Measurements from ENCODE around the gene FZD4.
"Not testable (repeated sequence)": the region's sequence is repeated elsewhere in the genome, so short reads cannot be mapped to it uniquely, and the experiment has no call there.

FZD4 gene

DNA sequence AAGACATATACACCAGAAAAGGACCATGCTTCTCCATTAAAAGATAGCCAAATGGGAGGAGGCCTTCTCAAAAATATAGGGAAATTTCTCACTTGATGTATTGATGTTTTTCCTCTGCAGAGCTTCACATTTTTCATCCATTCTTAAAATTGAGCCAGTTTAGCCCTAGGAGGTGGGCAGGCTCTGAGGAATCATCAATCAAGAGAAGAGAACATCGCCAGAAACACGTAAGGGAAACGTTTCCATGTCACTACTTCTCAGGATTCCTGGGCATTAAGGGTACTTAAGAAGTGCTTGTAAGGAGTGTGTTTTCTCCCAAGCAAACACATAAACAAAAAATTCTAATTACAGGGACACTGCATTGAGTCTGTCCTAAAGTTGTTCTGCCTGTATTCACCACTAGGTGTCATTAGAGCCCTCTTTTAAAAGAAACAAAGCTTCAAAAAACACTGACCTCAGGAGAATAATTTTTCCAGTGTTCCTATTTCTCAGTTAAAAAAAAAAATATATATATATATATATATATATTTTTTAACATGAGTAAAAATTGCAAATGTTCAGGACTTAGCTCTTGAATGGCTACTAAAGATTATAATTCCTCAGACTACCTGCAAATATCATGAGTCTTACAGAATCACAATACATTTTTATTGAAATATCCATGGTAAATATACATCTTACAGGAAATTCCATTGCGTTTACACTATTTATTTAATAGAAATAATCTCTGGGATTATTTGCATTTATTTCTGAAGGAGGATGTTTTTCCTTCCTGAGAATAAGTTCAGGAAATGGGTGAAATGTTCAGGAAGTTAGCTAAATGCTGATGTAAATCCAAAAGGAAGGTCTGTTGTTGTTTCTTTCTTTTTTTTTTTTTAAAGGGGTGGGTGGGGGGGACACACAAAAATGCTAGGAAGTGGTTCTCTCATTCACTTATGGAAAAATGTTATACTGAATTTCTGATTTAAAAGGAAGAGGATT, 16.0 kb downstream of the FZD4 start:
- no peak for DNase-seq (ENCODE audit: low read depth in 2 of 3, low spot score in 2 of 3)

DNA sequence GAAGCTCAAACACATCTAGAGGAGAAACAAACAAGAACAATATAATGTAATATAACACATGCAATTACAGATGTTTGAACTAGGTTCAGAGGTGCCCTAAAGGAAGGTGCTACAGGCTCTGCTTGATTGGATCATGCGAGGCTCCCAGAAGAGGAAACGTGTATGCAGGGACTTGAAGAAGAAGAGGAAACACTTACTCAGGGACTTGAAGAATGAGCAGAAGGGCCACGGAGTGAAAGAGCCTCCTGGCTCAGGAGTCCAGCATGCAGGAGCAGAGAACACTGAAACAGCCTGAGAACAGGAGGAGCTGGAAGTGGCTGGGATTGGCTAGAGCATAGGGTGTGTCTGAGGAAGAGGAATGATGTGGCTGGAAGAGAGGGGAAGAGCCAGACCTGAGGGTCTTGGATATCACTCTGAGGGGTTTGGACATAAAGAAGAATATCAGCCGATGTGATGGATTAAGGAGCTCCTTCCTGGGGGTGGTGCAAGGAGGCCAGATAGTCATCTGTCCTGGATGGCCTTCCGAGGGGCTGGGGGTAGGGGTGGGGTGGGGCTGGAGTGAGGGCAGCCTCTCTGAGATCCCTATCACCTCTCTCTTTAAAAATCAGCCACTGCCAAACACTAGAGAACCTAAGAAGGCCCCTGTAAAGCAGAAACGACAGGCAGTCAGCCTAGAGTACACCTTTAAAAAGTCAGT, 16.8 kb downstream of the FZD4 start:
- no peak for DNase-seq (ENCODE audit: low read depth in 2 of 3, low spot score in 2 of 3)

DNA sequence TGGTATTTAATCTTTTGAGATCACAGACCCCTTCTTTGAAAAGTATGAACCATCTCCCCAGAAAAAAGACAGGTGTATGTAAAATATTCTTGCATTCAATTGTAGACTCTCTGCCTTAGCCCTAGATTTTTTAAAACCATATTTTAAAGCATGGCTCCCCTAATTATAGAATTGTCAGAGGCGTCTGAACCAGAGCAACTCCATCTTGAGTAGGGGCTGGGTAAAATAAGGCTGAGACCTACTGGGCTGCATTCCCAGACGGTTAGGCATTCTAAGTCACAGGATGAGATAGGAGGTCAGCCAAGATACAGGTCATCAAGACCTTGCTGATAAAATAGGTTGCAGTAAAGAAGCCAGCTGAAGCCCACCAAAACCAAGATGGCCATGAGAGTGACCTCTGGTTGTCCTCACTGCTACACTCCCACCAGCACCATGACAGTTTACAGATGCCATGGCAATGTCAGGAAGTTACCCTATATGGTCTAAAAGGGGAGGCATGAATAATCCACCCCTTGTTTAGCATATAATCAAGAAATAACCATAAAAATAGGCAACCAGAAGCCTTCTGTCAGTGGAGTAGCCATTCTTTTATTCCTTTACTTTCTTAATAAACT, 17.9 kb downstream of the FZD4 start:
- DNase-seq (ENCODE audit: low read depth in 2 of 3, low spot score in 2 of 3), result not testable (repeated sequence)

DNA sequence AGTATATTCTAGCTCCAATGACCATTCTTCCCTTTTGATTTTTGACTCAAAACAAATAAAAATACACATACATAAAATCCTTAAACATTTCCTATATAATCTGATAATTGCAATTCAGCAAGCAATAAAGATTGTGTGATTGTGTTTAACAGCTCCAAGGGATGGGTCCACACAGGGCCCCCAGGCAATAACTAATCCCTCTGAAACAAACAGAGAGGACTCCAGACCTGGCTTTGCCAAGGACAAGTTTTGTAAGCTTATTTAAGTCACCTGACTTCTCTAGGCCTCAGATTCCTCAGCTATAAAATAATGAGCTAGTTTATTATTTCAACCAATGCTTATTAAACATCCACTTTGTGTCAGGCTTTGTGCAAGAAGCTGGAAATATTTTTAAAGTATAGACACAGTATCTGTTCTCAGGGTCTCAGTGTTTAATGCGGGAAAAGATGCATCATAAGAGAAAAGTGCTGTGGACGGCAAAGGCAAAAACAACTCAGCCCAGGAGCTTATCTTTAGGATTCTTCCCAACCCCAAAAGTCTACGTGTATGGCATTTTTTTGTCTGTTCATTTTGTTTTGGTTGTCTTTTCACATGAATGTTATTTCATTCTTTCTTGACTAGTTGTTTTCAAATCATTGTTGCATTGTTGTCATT, 20.1 kb downstream of the FZD4 start:
- DNase-seq (ENCODE audit: low read depth in 2 of 3, low spot score in 2 of 3), result no peak

DNA sequence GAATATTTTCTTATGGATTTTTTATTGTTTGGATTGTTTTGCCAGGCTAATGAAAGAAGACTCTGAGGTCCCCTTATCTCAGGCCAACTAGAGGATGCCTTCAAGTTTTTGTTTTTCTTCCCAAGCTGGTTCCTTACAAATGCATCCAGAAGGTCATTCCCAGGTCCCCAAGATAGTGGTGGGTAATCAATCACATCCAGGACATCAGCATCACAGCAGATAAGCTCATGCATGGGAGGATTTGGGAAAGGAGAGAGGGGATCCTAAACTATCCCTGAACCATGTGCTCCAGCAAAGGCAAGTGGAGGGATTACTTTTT, 20.7 kb downstream of the FZD4 start:
- DNase-seq (ENCODE audit: low read depth in 2 of 3, low spot score in 2 of 3), result no peak

DNA sequence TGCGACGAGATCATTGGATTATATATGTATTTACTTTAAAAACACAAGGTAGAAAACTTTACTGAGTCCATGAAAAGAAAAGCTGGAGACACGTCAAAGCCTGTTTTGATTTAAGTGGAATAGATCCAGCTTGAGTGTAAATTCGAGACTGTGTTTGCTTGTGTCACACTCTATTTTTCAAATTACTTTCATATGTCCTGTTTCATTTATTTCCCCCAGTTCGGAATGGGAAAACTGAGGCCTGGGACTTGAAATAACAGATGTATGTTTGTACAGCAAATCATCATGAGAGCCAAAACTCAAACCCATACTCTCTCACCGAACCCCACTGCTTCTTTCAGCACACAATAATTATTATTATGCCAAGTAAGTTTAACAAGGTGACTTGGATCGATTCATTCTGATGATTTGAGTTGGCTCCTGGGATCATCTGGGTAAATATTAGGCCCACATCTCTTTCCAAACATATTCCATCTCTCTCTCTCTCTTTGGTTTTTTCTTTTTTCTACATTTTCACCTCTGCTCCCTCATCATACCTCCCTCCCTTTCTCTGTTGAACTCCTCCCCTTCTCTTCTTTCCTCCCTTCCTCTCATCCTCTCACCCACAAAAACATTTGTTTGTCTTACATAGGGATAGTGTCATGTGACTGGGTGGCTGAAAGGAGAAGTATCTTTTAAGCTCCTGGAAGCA, 21.2 kb downstream of the FZD4 start:
- no peak for DNase-seq (ENCODE audit: low read depth in 2 of 3, low spot score in 2 of 3)

DNA sequence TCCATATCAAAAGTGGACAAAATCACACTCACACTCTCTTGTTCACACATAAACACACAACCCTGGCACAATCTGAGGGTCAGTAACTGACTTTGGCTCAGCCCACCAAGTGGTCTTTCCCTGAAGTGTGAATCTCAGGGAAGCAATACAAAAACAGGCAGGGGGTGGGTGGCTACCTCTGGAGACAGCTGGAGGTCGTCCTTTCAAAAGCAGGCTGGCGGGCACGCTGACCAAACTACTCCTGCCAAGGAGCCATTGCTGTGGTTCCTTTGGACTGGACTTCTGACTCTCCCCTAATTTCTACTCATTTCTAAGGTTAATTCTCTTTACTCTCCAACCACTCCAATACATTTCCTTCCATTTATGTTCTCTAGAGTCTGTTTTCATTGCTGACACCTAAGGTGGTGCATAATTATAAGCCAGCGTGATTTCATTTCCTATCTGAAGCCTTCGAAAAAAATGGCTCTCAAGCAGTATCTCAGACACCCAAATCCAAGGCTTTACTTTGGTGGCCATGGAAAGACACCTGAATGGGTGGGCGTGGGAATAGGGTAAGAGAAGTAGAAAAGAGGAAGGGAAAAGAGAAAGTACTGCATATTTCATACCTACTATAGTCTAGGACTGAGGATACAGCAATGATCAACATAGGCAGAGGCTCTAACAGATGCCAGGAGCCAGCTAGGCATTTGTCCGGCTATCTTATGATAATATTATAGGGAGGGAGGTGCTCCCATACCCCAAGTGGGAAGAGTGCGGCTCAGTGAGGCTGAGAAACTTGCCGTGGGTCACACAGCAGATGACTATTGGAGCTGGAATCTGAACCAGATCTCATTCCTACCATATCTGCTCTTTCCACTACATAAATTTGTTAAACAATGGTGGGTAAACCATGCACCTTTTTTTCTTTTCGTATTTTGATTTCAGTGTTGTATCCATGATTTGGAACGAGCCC, 22.0 kb downstream of the FZD4 start:
- DNase-seq (ENCODE audit: low read depth in 2 of 3, low spot score in 2 of 3), result no peak

DNA sequence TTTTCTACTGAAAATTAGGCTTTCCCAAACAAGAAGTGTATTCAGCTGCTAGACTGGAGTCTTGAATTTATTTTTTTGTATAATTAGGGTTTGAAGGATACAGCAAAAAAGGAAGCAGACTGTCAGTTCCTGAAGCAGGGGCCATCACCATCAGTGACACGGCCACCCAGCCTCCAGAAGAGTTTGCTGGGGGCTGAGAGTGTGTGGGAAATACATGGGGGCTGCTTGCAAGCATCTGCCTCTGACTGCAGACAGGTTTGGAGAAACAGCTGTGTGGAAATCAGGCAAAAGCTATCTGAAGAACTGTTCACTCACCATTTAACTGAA, 23.0 kb downstream of the FZD4 start:
- DNase-seq (ENCODE audit: low read depth in 2 of 3, low spot score in 2 of 3), result no peak

DNA sequence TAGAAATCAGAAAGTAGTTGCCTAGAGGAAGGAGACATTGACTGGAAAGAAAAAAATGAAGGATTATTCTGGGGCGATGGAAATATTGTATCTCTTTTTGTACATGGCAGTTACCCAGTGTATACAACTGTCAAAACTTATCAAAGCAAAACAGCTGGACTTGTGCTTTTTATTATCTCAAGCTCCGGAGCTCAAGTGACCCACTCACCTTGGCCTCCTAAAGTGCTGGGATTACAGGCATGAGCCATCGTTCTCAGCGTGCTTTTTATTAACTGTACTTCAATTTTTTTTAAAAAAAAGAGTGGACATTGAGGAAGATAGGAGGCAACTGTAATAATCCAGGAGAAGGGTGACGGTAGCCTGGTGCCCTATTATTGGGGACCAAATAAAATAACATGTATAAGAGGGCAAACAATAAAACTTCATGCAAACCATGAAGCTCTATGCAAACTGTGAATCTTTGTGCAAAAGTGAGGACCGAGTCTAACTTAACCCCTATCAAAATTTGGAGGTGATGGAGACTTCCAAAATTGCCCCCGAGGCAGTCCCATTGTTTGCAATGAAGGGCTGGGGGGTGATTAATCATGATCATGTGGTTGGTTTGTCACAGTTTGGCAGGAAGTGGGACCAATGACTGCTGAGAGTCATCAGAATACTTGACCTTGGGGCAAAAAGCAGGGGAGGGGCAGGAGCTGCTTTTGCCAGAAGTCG, 23.5 kb downstream of the FZD4 start:
- DNase-seq (ENCODE audit: low read depth in 2 of 3, low spot score in 2 of 3), result no peak

DNA sequence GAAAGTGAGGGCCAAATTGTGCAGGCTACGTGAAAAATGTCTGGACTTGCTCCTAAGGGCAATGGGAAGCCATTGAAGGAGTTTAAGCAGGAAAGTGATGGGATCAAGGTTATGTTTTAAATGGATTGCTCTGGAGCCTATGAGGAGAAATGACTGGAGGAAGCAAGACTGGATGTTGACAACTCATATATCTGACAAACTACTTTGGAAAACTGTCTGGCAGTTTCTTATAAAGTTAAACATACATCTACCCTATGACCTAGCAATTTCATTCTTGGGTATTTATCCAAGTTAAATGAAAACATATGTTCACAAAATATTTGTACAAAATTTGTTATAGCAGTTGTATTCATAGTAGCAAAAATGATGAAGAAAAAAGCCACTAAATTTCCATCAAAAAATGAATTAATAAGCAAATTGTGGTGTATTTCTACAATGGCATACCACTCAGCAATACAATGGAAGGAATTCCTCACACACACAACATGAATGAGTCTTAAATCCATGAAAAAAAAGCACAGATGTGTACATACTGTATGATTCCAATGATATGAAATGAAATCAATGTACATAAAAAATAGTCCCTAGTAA, 24.1 kb downstream of the FZD4 start:
- DNase-seq (ENCODE audit: low read depth in 2 of 3, low spot score in 2 of 3), result no peak

DNA sequence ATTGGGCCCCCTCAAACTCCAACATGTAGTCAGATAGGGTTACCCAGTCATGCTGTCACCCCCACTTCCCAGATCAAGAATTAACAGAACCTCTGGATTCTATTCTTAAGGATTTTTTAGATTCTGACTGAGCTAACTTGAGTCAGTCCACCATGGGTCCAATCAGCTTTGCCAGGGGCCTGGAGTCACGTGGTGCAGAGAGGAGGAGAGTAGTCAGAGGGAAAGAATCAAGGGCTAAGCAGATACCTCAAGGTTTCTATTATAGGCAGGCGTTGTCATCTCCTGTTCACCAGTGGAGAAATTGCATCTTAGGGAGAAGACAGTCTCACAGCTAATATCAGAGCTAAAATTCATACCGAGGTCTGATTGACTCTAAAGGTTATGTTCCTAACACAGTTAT, 28.2 kb downstream of the FZD4 start:
- no peak for DNase-seq (ENCODE audit: low read depth in 2 of 3, low spot score in 2 of 3)

DNA sequence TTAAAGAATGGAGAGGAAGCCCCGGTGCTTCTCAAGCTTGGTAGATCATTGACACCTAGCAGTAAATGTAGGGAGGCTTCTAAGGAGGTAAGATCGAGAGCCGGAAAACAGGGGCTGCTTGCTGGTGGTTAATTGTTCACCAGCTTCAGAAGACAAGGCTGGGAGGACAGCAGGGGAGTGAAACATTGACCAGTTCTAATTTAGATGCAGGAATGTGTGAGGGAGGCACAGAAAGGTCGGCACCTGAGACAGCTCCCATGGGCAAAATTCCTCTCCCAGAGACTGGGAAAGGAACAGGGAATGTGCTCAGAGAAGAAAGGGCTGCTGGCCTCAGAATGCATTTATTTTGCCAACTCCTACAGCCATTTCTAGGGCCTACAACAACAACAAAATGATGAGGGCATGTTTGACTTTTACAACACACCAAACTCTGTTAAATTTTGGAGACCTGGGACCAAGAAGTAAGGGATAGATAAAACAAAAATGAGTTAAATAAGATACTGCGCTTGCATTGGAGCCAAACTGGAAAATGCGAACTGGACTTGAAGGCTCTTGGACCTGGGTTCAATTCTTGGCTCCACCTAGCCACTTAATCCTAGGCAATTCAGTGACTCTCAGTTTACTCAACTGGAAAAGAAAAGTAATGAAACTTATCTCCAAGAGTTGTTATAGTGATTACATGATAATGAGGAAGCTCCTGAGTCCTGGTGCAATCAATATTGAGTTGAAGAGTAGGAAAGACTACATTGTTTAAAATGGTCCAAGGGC, 31.0 kb downstream of the FZD4 start:
- DNase-seq (ENCODE audit: low read depth in 2 of 3, low spot score in 2 of 3), result no peak

DNA sequence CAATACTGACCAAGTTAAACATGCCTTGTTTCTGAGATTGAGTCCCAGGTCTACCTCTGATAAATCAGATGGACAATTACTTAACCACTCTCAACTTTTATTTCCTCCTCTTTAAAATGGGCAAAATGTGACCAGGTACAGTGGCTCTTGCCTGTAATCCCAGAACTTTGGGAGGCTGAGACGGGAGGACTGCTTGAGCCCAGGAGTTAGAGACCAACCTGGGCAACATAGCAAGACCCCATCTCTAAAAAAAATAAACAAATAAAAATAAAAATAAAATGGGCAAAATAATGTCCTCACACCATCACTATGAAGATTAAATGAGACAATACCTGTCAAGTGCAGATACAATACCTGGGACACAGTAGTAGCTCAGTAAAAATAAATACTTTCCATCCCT, 33.0 kb downstream of the FZD4 start:
- no peak for DNase-seq (ENCODE audit: low read depth in 2 of 3, low spot score in 2 of 3)

DNA sequence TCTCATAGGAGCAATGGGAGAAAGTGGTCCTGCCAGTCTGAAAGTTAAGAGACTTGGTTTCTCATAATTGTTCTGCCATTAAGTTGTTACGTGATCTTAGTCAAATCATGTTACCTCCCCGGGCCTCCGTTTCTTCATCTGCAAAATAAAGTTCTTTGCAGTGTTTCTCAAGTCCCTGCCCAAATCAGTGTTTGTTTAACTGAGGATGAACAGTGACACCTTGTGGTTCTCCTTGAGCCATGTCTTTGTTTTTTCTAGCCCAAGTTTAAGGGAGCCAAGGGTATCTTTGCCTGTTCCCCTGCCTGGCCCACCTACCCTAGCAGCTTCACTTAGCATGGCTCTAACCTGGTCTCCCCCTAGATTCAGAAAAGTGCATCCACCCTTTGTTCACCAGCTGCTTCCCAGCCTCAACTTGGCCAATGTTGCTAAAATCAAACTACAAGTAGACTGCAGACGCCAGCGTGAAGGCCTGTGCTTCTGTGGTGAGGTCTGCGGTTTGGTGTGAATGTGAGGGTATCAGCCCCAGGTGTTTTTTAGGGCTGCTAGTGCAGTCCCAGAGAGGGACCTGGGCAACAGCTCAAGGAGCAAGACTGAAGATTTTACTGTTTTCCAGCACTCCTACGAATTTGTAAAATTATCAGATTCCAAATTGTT, 35.5 kb downstream of the FZD4 start:
- DNase-seq (ENCODE audit: low read depth in 2 of 3, low spot score in 2 of 3), result no peak

DNA sequence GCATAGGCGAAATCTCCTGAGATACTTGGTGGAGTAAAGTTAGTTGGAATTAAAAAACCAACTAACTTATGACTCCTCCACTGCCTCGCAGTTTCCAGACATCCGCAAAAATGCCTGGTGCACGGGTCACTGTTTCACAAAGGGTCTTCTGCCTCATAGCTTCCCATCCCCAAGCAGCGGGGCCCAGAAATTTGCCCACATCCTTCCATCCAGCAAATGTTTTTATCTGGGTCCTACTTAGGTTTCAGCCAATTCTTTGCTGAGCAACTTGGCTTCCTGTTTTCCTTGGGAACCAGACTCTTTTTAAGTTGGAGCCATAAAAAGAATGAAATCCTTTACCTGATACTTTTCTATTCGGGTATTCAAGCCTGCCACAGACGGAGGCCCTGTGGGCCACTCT, 36.2 kb downstream of the FZD4 start:
- no peak for DNase-seq (ENCODE audit: low read depth in 2 of 3, low spot score in 2 of 3)

DNA sequence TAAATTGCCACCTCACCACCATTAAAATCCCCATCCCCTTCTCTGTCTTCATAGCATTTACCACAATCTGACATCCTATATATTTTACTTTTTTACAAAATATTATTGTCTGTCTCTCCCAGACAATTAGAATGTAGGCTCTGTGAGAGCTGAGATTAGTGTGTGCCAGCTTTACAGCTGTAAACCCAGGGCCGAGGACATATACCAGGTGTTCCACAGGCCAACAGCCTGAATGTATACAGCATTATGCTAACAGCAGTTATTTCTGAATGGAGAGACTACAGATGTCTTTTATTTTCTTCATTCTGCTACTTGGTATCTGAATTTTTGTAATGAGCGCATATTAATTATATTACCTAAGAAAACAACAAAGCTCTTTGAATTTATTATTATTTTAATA, 36.7 kb downstream of the FZD4 start:
- no peak for DNase-seq (ENCODE audit: low read depth in 2 of 3, low spot score in 2 of 3)

DNA sequence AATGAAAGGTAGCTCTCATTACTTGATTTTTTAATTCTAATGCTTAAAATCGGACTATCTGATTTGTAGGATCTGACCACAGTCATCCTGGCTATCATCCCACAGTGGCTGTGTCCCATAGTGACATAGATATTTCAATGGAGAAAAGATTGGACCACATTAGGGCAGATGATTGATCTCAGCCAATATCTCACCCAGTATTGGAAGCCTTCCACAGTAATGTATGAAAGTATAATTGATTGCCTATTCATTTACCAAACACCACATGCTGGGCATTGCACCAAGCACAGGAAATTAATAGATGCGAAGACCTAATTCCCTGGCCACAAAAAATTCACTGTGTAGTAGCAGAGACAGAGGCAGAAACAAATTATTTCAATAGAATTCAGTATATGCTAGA, 37.6 kb downstream of the FZD4 start:
- no peak for DNase-seq (ENCODE audit: low read depth in 2 of 3, low spot score in 2 of 3)

DNA sequence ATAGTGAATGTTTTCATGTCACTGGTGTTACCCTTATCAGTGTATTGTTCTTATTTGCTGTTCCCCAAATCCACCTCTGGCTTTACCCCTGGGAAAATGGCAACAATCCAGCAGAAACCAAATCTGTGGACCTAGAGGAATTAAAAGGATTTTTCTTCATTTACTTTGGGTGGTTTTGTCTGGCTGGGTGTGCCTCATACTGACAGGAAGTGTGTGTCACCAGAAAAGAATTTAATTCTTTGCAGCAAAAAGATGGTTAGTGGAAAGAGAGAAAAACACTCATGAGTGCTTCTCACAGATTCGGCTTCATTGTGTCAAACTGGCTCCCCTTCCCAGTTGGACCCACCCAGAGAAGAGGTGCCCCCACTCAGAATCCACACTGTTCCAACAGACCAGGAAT, 38.9 kb downstream of the FZD4 start:
- DNase-seq (ENCODE audit: low read depth in 2 of 3, low spot score in 2 of 3), result no peak

Data from activated CD8-positive, alpha-beta memory T cell treated with anti-CD3 and anti-CD28 coated beads for 48 hours (primary cell).